K562 (cell line): ENCODE results near the gene WFIKKN1. TPM values are rescaled to one million over a fixed set of nuclear protein-coding genes. Genes with fewer than 3 reads are reported as not detected.

Experiments
- C11orf30 ChIP-seq: fragments of 450-650 bp; IDR thresholded peaks from 2 replicates; pipeline ENCODE4 v1.6.1; 2016; ENCODE audit warnings: low read depth, mild to moderate bottlenecking
- CBFB ChIP-seq: sonication (generic); formaldehyde crosslinking; IDR thresholded peaks from 2 replicates; pipeline ENCODE4 v1.4.0; 2020; ENCODE audit warnings: mild to moderate bottlenecking, missing genetic modification reagents
- COPS2 ChIP-seq: fragments of 450-650 bp; conservative IDR thresholded peaks from 2 replicates; pipeline ENCODE4 v1.6.1; 2016; ENCODE audit warnings: mild to moderate bottlenecking, moderate library complexity
- E2F1 ChIP-seq: sonication (generic); formaldehyde crosslinking; IDR thresholded peaks from 2 replicates; pipeline ENCODE4 v1.8.1; 2023; ENCODE audit warnings: mild to moderate bottlenecking, missing genetic modification reagents, moderate library complexity
- EHMT2 ChIP-seq: fragments of 450-650 bp; IDR thresholded peaks from 2 replicates; pipeline ENCODE4 v1.6.1; 2018; ENCODE audit warnings: antibody characterized with exemption
- FOXK2 ChIP-seq, 2 experiments: fragments of 450-650 bp; IDR thresholded peaks in 1 of 2; conservative IDR thresholded peaks in 1 of 2; 2 replicates each; pipeline ENCODE4 v1.6.1; 2016; ENCODE audit warnings: low read depth in 2 of 2, mild to moderate bottlenecking in 1 of 2
- KAT8 ChIP-seq: fragments of 450-650 bp; IDR thresholded peaks from 2 replicates; pipeline ENCODE4 v1.6.1; 2016; ENCODE audit warnings: low read depth, mild to moderate bottlenecking
- KLF10 ChIP-seq: fragments of 250-450 bp; sonication (Bioruptor Pico); IDR thresholded peaks from 2 replicates; pipeline ENCODE4 v1.6.1; 2021; ENCODE audit warnings: matching md5 sums
- MAFG ChIP-seq: fragments of 450-650 bp; conservative IDR thresholded peaks from 2 replicates; pipeline ENCODE4 v1.6.1; 2016; ENCODE audit warnings: missing genetic modification characterization, missing compliant biosample characterization
- MAZ ChIP-seq, 2 experiments: fragments of 450-650 bp in 1 of 2; sonication (generic) in 1 of 2; formaldehyde crosslinking; IDR thresholded peaks in 1 of 2; conservative IDR thresholded peaks in 1 of 2; 2 replicates each; pipeline versions ENCODE4 v1.4.0 to v1.5.0; 2020; ENCODE audit warnings: mild to moderate bottlenecking in 1 of 2, missing genetic modification reagents in 1 of 2
- MBD2 ChIP-seq: sonication (generic); IDR thresholded peaks from 2 replicates; pipeline ENCODE4 v1.6.1; 2016; ENCODE audit warnings: low read depth, borderline replicate concordance
- MLLT1 ChIP-seq, 2 experiments: fragments of 450-650 bp; IDR thresholded peaks; 2 replicates each; pipeline ENCODE4 v1.6.1; 2016
- NCOA6 ChIP-seq: fragments of 450-650 bp; IDR thresholded peaks from 2 replicates; pipeline ENCODE4 v1.6.1; 2017; ENCODE audit warnings: mild to moderate bottlenecking
- POLR2A ChIP-seq: fragments of 450-650 bp; conservative IDR thresholded peaks from 2 replicates; pipeline ENCODE4 v1.6.1; 2016
- RNF219 ChIP-seq: fragments of 250-450 bp; sonication (Bioruptor Pico); IDR thresholded peaks from 2 replicates; pipeline ENCODE4 v1.5.0; 2022; ENCODE audit warnings: mild to moderate bottlenecking
- SP2 ChIP-seq: IDR thresholded peaks from 2 replicates; pipeline ENCODE4 v1.6.1; 2011; ENCODE audit warnings: mild to moderate bottlenecking, low read depth, low read length, moderate library complexity; ENCODE audit not compliant: poor library complexity, severe bottlenecking; ENCODE audit errors: extremely low read depth
- TFAP4 ChIP-seq: sonication (generic); formaldehyde crosslinking; IDR thresholded peaks from 2 replicates; pipeline ENCODE4 v1.8.0; 2022; ENCODE audit warnings: missing genetic modification reagents, mild to moderate bottlenecking, moderate library complexity, borderline replicate concordance
- ZBTB12 ChIP-seq: fragments of 250-450 bp; sonication (Bioruptor Pico); IDR thresholded peaks from 2 replicates; pipeline ENCODE4 v1.4.0; 2020
- ZC3H8 ChIP-seq: fragments of 450-650 bp; IDR thresholded peaks from 2 replicates; pipeline ENCODE4 v1.6.1; 2017
- ZNF146 ChIP-seq: IDR thresholded peaks from one replicate; pipeline ENCODE4 v1.6.1; 2018; ENCODE audit warnings: missing compliant biosample characterization; ENCODE audit not compliant: unreplicated experiment
- ZNF175 ChIP-seq: fragments of 200-800 bp; sonication (Bioruptor generic); IDR thresholded peaks from 2 replicates; pipeline ENCODE4 v1.6.1; 2016; ENCODE audit warnings: low read depth, mild to moderate bottlenecking, missing genetic modification characterization, missing compliant biosample characterization
- ZNF224 ChIP-seq: sonication (generic); formaldehyde crosslinking; IDR thresholded peaks from 2 replicates; pipeline ENCODE4 v1.8.0; 2022; ENCODE audit warnings: mild to moderate bottlenecking, missing genetic modification reagents
- ZNF644 ChIP-seq: fragments of 200-800 bp; sonication (Bioruptor generic); IDR thresholded peaks from 2 replicates; pipeline ENCODE4 v1.6.1; 2016; ENCODE audit warnings: low read depth, missing genetic modification characterization, missing compliant biosample characterization
- polyA plus RNA-seq, 8 experiments: library from polyadenylated mRNA; depleted of rRNA in 4 of 8; stranded (reverse) in 5 of 8; unstranded in 3 of 8; fragments of >200 nt; fragmentation: Nextera tagmentation in 2 of 8; fragmentation: Illumina TruSeq in 1 of 8; extraction: Ambion mirVana in 2 of 8; extraction: Trizol in 1 of 8; gene quantifications; 2 replicates each; pipeline versions ENCODE4 v1.2.1 to v1.2.3, GENCODE V29; 2011 to 2014; ENCODE audit warnings: inconsistent platforms in 1 of 8, missing spikeins in 1 of 8
- total RNA-seq, 7 experiments: library from RNA; depleted of rRNA in 6 of 7; stranded (reverse); fragments of >200 nt in 6 of 7; fragmentation: Illumina TruSeq in 2 of 7; extraction: Trizol in 2 of 7; gene quantifications; 2 replicates each; pipeline versions ENCODE4 v1.2.1 to v1.2.3, GENCODE V29; 2011 to 2021; ENCODE audit warnings: low replicate concordance in 1 of 7

The WFIKKN1 gene
- total and polyA plus RNA-seq, 9 of the 15 experiments (the other 6 are each of a cell fraction or from before 2014, with no cell fraction given) = 0.14 to 1.1 (median 0.50) TPM; not detected in 4

GRCh38 chr16:660459-661183 is 29.8 kb downstream of the WFIKKN1 start (continued):
- TF ChIP-seq E2F1 (no peak), ZNF146 (CRISPR knock-in tag) (no peak), POLR2A (no peak; the same call in 1 of the 2 replicates), ZBTB12 (CRISPR knock-in tag) (no peak), MLLT1 (IDR thresholded peaks at IDR 0.05) (no peak), RNF219 (CRISPR knock-in tag) (no peak), ZNF644 (no peak), KLF10 (CRISPR knock-in tag) (no peak), KAT8 (no peak), MAFG (tag) (no peak), EHMT2 (no peak), FOXK2 (conservative IDR thresholded peaks at IDR 0.05 in 1 of 2, IDR thresholded peaks at IDR 0.05 in 1 of 2; ENCODE audit: low read depth in 2 of 2) (no peak), MAZ (CRISPR knock-in tag; conservative IDR thresholded peaks at IDR 0.05 in 1 of 2, IDR thresholded peaks at IDR 0.05 in 1 of 2) (peak; percentile 48 to 93; a peak in 2 of 4 replicates), SP2 (no peak), COPS2 (no peak), ZC3H8 (no peak), ZNF224 (CRISPR knock-in tag) (no peak), TFAP4 (CRISPR knock-in tag) (peak; percentile 94), C11orf30 (no peak), MBD2 (0 out of 2 replicates have a peak, but pooled peaks have one; percentile 35), NCOA6 (no peak), ZNF175 (CRISPR knock-in tag) (no peak), CBFB (CRISPR knock-in tag) (no peak; the same call in 1 of the 2 replicates)
